ENCODE results near the gene EPC1. TPM values are rescaled to one million over a fixed set of nuclear protein-coding genes. Genes with fewer than 3 reads are reported as not detected.

The EPC1 gene
- total and polyA plus RNA-seq, 2 donors from 2014 or later: 12.3 to 42.6 TPM

DNA sequence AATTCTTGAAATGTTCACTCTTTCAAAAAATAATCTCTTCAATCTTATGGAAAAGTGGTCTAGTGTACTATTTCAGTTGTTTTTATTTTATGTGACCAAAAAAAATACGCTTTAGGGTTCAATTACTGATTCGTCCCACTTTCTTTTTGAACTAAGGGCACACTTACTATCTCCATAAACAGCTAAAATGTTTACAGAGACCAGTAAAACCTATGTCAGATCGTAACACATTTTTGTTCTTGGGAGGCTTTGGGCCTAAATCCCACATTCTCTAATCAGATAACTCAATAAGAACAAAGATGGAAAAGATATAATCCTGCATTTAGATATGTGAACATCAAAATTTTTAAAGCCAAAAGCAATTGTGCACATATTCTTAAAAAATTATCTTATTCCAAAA lies 29.8 kb upstream of the EPC1 start:
- intact Hi-C loops (cut with DNase I): no loop called here
- H3K27ac ChIP-seq (ENCODE audit: low read depth in 2 of 2, low read length in 2 of 2): no peak overlapping the region
- H3K27me3 ChIP-seq (ENCODE audit: control insufficient read depth, insufficient read depth, low read length): no peaks in the 10 kb centered on the region
- no peaks in the 10 kb centered on the region for H3K9me3 ChIP-seq (ENCODE audit: control insufficient read depth in 2 of 3, insufficient read depth in 1 of 3, low read length in 3 of 3)
- H3K9ac ChIP-seq (ENCODE audit: low read length in 3 of 3): peak overlapping the region; percentile 64 to 96 (median 80)
- no peaks in the 10 kb centered on the region for H3K4me1 ChIP-seq (ENCODE audit: control insufficient read depth in 2 of 3, insufficient read depth in 2 of 3, low read depth in 1 of 3, low read length in 3 of 3)
- peak overlapping the region; percentile 96 to 97 (median 96) for H3K4me3 ChIP-seq (ENCODE audit: low read length in 3 of 3)
- no peaks in the 10 kb centered on the region for H3K36me3 ChIP-seq (ENCODE audit: control insufficient read depth in 2 of 3, insufficient read depth in 3 of 3, low read length in 3 of 3)
- TF ChIP-seq, protein P1, sequence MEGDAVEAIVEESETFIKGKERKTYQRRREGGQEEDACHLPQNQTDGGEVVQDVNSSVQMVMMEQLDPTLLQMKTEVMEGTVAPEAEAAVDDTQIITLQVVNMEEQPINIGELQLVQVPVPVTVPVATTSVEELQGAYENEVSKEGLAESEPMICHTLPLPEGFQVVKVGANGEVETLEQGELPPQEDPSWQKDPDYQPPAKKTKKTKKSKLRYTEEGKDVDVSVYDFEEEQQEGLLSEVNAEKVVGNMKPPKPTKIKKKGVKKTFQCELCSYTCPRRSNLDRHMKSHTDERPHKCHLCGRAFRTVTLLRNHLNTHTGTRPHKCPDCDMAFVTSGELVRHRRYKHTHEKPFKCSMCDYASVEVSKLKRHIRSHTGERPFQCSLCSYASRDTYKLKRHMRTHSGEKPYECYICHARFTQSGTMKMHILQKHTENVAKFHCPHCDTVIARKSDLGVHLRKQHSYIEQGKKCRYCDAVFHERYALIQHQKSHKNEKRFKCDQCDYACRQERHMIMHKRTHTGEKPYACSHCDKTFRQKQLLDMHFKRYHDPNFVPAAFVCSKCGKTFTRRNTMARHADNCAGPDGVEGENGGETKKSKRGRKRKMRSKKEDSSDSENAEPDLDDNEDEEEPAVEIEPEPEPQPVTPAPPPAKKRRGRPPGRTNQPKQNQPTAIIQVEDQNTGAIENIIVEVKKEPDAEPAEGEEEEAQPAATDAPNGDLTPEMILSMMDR (IDR thresholded peaks at IDR 0.05; ENCODE audit: borderline replicate concordance, extremely low read depth, insufficient read depth): no peak
- DNase-seq: peak in 2 of 5 donors; percentile 62
- no peak for FAIRE-seq

- no peaks in the 10 kb centered on the region for H3K36me3 ChIP-seq (ENCODE audit: control insufficient read depth in 2 of 3, insufficient read depth in 3 of 3, low read length in 3 of 3)
- peak in 2 of 5 donors; percentile 15 to 32 for DNase-seq
- no peaks in the 10 kb centered on the region for H3K4me1 ChIP-seq (ENCODE audit: control insufficient read depth in 2 of 3, insufficient read depth in 2 of 3, low read depth in 1 of 3, low read length in 3 of 3)
- no peaks in the 10 kb centered on the region for H3K27me3 ChIP-seq (ENCODE audit: control insufficient read depth, insufficient read depth, low read length)
- TF ChIP-seq, protein P1 (IDR thresholded peaks at IDR 0.05; ENCODE audit: borderline replicate concordance, extremely low read depth, insufficient read depth): no peak
- intact Hi-C loops (cut with DNase I): no loop called here
- FAIRE-seq: no peak
- peak overlapping the region; percentile 4 to 96 (median 64) for H3K9ac ChIP-seq (ENCODE audit: low read length in 3 of 3)
- H3K9me3 ChIP-seq (ENCODE audit: control insufficient read depth in 2 of 3, insufficient read depth in 1 of 3, low read length in 3 of 3): no peaks in the 10 kb centered on the region
- H3K27ac ChIP-seq (ENCODE audit: low read depth in 2 of 2, low read length in 2 of 2): no peak overlapping the region
- peak overlapping the region; percentile 96 to 97 (median 96) for H3K4me3 ChIP-seq (ENCODE audit: low read length in 3 of 3)
Measured at GRCh38 chr10:32376097-32376496, 29.1 kb upstream of the EPC1 start.

- Histone ChIP-seq H3K27me3 (ENCODE audit: control insufficient read depth, insufficient read depth, low read length) (no peaks in the 10 kb centered on the region), H3K4me3 (ENCODE audit: low read length in 3 of 3) (no peak overlapping the region), H3K36me3 (ENCODE audit: control insufficient read depth in 2 of 3, insufficient read depth in 3 of 3, low read length in 3 of 3) (no peaks in the 10 kb centered on the region), H3K9me3 (ENCODE audit: control insufficient read depth in 2 of 3, insufficient read depth in 1 of 3, low read length in 3 of 3) (no peaks in the 10 kb centered on the region), H3K27ac (ENCODE audit: low read depth in 2 of 2, low read length in 2 of 2) (no peak overlapping the region), H3K4me1 (ENCODE audit: control insufficient read depth in 2 of 3, insufficient read depth in 2 of 3, low read depth in 1 of 3, low read length in 3 of 3) (no peaks in the 10 kb centered on the region), H3K9ac (ENCODE audit: low read length in 3 of 3) (peak overlapping the region in 1 of 3 donors; percentile 9)
- TF ChIP-seq, protein P1 (IDR thresholded peaks at IDR 0.05; ENCODE audit: borderline replicate concordance, extremely low read depth, insufficient read depth): no peak
- FAIRE-seq (peak; percentile 27), DNase-seq (no peak)
- intact Hi-C loops (cut with DNase I): no loop called here
Measured at GRCh38 chr10:32375631-32376030, 28.7 kb upstream of the EPC1 start.

DNA sequence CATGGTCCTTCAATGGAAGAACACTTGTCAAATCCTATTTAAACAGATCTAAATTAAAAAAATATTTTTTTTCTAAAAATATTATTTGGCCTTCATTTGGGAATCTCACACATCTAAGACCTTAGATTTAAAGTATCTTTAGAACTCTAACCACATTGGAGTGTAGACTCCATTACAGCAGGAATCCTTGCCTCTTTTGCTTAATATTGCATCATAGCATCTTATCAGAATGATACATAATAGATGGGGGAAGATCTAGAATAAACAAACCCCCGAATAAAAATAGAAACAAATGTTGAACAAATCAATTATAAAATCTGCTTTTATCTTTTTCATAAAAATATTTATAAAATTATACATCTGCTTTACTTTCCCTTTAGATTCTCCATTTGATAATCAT lies 27.6 kb upstream of the EPC1 start:
- no peak overlapping the region for H3K27ac ChIP-seq (ENCODE audit: low read depth in 2 of 2, low read length in 2 of 2)
- H3K4me3 ChIP-seq (ENCODE audit: low read length in 3 of 3): no peak overlapping the region
- no peaks in the 10 kb centered on the region for H3K4me1 ChIP-seq (ENCODE audit: control insufficient read depth in 2 of 3, insufficient read depth in 2 of 3, low read depth in 1 of 3, low read length in 3 of 3)
- no peaks in the 10 kb centered on the region for H3K9me3 ChIP-seq (ENCODE audit: control insufficient read depth in 2 of 3, insufficient read depth in 1 of 3, low read length in 3 of 3)
- TF ChIP-seq, protein P1 (IDR thresholded peaks at IDR 0.05; ENCODE audit: borderline replicate concordance, extremely low read depth, insufficient read depth): no peak
- intact Hi-C loops (cut with DNase I): no loop called here
- no peak for DNase-seq
- no peaks in the 10 kb centered on the region for H3K36me3 ChIP-seq (ENCODE audit: control insufficient read depth in 2 of 3, insufficient read depth in 3 of 3, low read length in 3 of 3)
- FAIRE-seq: no peak
- H3K9ac ChIP-seq (ENCODE audit: low read length in 3 of 3): no peak overlapping the region
- H3K27me3 ChIP-seq (ENCODE audit: control insufficient read depth, insufficient read depth, low read length): no peaks in the 10 kb centered on the region

All from kidney (tissue), 14 donors.